Heart left ventricle (tissue), 16 donors: ENCODE data around the gene COG2. TPM values are rescaled to one million over a fixed set of nuclear protein-coding genes. Genes with fewer than 3 reads are reported as not detected.
A peak's percentile ranks its signal among the peaks of the same experiment; 100 is the strongest.

ENCODE experiments used
- ATAC-seq, 4 donors: fragments of 200-7000 bp; cut with Tn5 transposase; one replicate each; pipeline ENCODE4 v1.9.1; 2020 to 2022; ENCODE audit warnings: moderate library complexity in 4 of 4, mild to moderate bottlenecking in 3 of 4, moderate number of reproducible peaks in 1 of 4
- DNase-seq, 5 donors: peaks; one replicate each; pipeline ENCODE4 v3.0.0-alpha.2; 2020
- H3K27ac ChIP-seq, 12 donors: fragments of 200-600 bp; sonication (generic) in 4 of 12; one replicate each; pipeline versions ENCODE4 v1.5.0 to v1.8.0; 2016 to 2022; ENCODE audit warnings: mild to moderate bottlenecking in 2 of 12
- H3K27me3 ChIP-seq, 9 donors: fragments of 200-600 bp; sonication (generic) in 2 of 9; one replicate each; pipeline versions ENCODE4 v1.5.1 to v1.8.0; 2016 to 2022; ENCODE audit warnings: mild to moderate bottlenecking in 3 of 9
- H3K36me3 ChIP-seq, 9 donors: fragments of 200-600 bp; sonication (generic) in 2 of 9; one replicate each; pipeline versions ENCODE4 v1.5.0 to v1.8.0; 2018 to 2022; ENCODE audit warnings: mild to moderate bottlenecking in 2 of 9
- H3K4me1 ChIP-seq, 12 donors: fragments of 200-600 bp; sonication (generic) in 4 of 12; one replicate each; pipeline versions ENCODE4 v1.5.0 to v1.8.0; 2016 to 2022; ENCODE audit warnings: mild to moderate bottlenecking in 3 of 12
- H3K4me3 ChIP-seq, 12 donors: fragments of 200-600 bp; sonication (generic) in 4 of 12; one replicate each; pipeline versions ENCODE4 v1.5.0 to v1.8.0; 2017 to 2022; ENCODE audit warnings: mild to moderate bottlenecking in 9 of 12, moderate library complexity in 4 of 12
- H3K9me3 ChIP-seq, 12 donors: fragments of 200-600 bp; sonication (generic) in 4 of 12; one replicate each; pipeline versions ENCODE4 v1.5.0 to v1.8.0; 2016 to 2022; ENCODE audit warnings: mild to moderate bottlenecking in 1 of 12
- CTCF ChIP-seq, 12 donors: fragments of 200-600 bp; sonication (generic) in 4 of 12; IDR thresholded peaks; one replicate each; pipeline versions ENCODE4 v1.5.0 to v1.8.0; 2018 to 2022; ENCODE audit warnings: antibody characterized with exemption in 12 of 12, mild to moderate bottlenecking in 5 of 12
- POLR2A ChIP-seq, 2 donors: fragments of 450-650 bp; IDR thresholded peaks; one replicate each; pipeline ENCODE4 v1.6.1; 2017; ENCODE audit warnings: antibody characterized with exemption in 2 of 2, mild to moderate bottlenecking in 2 of 2, moderate library complexity in 2 of 2
- WGBS, 4 donors: extraction: QIAGEN DNeasy Blood & Tissue Kit in 2 of 4; methylation state at CpG; one replicate each; pipeline versions ENCODE4 v1.1.5 to v1.1.7; 2013 to 2018; 5-methylcytosine and 5-hydroxymethylcytosine counted together
- intact Hi-C, 10 donors: fragments of 100-400 bp; cut with DNase I; formaldehyde crosslinking; loops; one replicate each; pipeline versions ENCODE4 v1.11.1 to v1.14.2; 2022
- polyA plus RNA-seq, 2 donors: library from polyadenylated mRNA; stranded (reverse); fragments of 200-250 nt; gene quantifications; one replicate each; pipeline ENCODE4 v1.2.3, GENCODE V29; 2013
- total RNA-seq, 9 donors: library from RNA; depleted of rRNA in 2 of 9; stranded (reverse); fragments of >200 nt in 2 of 9; fragmentation: NEBNext Ultra II Directional in 3 of 9; extraction: Animal tissue kit (Norgen Biotek cat#: 25700) in 3 of 9; gene quantifications; one replicate each; pipeline versions ENCODE4 v1.1.0 to v1.2.4, GENCODE V29; 2016 to 2023
- donor health status: ischemic (EF 13 %, LVEDD 7.1; RV severe dilation, severe dysfunction).
- donor health status: healthy with polysubstance abuse.
- donor health status: DM: no; HTN: yes; CAD: no.
- donor health status: DM: no; HTN: no; CAD: no.
- donor health status: ischemic (EF 25% LVEDD 6.9; RV normal size, moderate dysfunction).
- donor health status: ischemic (EF 25% LVEDD 5.7; RV mildly dilated, moderate dysfunction).
- donor health status: healthy.
- donor health status: DM: yes; HTN: yes; CAD: no.
- donor health status: ischemic (EF 35%, LVEDD 5.7; RV mildly dilated, moderate dysfunction).
- donor health status: nonischemic (EF 11% LVEDD 7.7; RV severe dilation, severe dysfunction).
- donor health status: DM: yes; HTN: yes; CAD: no.
- donor health status: PGD.
- donor health status: ischemic (EF 29% LVEDD 5.4; RV normal size, mild dysfunction).
- donor health status: nonischemic (EF 23%, LVEDD 6.1; RV moderate dilation, normal function).

COG2 gene
- total and polyA plus RNA-seq, 11 donors, result 9.2 to 31.4 (median 25.1) TPM

GRCh38 chr1:230711245-230711644 lies 69.0 kb downstream of the COG2 start:
- Histone ChIP-seq H3K27ac (peak overlapping the region in 2 of 12 donors; percentile 82 to 89), H3K4me3 (peak overlapping the region in 9 of 12 donors; percentile 8 to 76 (median 55)), H3K36me3 (peaks cover 0 to 30% (median 0%) of the 10 kb centered on the region in 9 donors), H3K9me3 (no peaks in the 10 kb centered on the region), H3K27me3 (no peaks in the 10 kb centered on the region), H3K4me1 (peaks cover 0 to 54% (median 17%) of the 10 kb centered on the region in 12 donors)
- no peak for DNase-seq
- TF ChIP-seq CTCF (IDR thresholded peaks at IDR 0.05) (no peak), POLR2A (IDR thresholded peaks at IDR 0.05) (no peak)
- no peak for ATAC-seq
- WGBS, 4 donors, result 69 to 74% (median 71%) methylated on average over 3 of the region's 3 CpGs
- intact Hi-C loops, result loop anchor here in 2 of 10 donors (5.0 kb wide), 2 partner anchors 46 to 61 kb away; no protein-coding TSS in a partner anchor

DNA sequence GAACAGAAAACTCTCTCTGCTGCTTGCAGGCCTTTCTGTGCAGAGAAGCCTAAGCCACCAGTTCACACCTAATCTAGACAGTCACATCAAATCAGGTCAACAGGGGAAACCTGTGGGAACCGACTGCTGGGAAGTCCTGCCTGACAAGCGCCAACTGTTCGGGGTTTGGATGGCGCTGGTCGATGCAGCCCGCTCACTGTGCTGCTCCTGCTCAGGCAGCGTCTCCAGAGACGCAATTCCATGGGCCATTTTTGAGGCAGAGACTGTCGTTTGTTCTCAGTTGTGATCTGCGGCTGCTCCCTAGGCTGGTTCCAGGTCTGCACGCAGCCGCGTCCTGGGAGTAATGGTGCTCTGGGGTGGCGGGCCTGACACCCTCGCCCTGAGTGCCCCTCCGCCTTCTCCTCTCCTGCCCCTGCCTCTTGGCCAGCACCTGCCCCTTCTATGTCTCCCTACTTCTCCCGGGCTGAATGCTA lies 70.2 kb downstream of the COG2 start:
- no peaks in the 10 kb centered on the region for H3K27me3 ChIP-seq
- peak overlapping the region in 10 of 12 donors; percentile 43 to 76 (median 54) for H3K4me3 ChIP-seq
- peaks cover 0 to 20% (median 0%) of the 10 kb centered on the region in 9 donors for H3K36me3 ChIP-seq
- TF ChIP-seq CTCF (IDR thresholded peaks at IDR 0.05) (no peak), POLR2A (IDR thresholded peaks at IDR 0.05) (no peak)
- intact Hi-C loops, result loop anchor here in 2 of 10 donors (5.0 kb wide), 2 partner anchors 45 to 60 kb away; no protein-coding TSS in a partner anchor
- ATAC-seq (no peak), DNase-seq (no peak)
- H3K9me3 ChIP-seq, result no peaks in the 10 kb centered on the region
- 73 to 88% (median 86%) methylated on average over 17 of the region's 17 CpGs for WGBS, 4 donors
- peak overlapping the region in 9 of 12 donors; percentile 26 to 93 (median 82) for H3K27ac ChIP-seq
- peaks cover 0 to 54% (median 17%) of the 10 kb centered on the region in 12 donors for H3K4me1 ChIP-seq

- no peak for DNase-seq
- Histone ChIP-seq H3K4me3 (peak overlapping the region; percentile 18 to 76 (median 52)), H3K27me3 (no peaks in the 10 kb centered on the region), H3K36me3 (peaks cover 0 to 18% (median 0%) of the 10 kb centered on the region in 9 donors), H3K9me3 (no peaks in the 10 kb centered on the region), H3K27ac (peak overlapping the region; percentile 54 to 93 (median 82)), H3K4me1 (peaks cover 0 to 54% (median 17%) of the 10 kb centered on the region in 12 donors)
- no peak for ATAC-seq
- TF ChIP-seq POLR2A (IDR thresholded peaks at IDR 0.05) (no peak), CTCF (IDR thresholded peaks at IDR 0.05) (no peak)
- WGBS, 4 donors, result 61 to 75% (median 70%) methylated on average over 7 of the region's 7 CpGs
- intact Hi-C loops, result loop anchor here in 2 of 10 donors (5.0 kb wide), 2 partner anchors 44 to 59 kb away; no protein-coding TSS in a partner anchor
Measured at GRCh38 chr1:230713138-230713537, 70.9 kb downstream of the COG2 start.

DNA sequence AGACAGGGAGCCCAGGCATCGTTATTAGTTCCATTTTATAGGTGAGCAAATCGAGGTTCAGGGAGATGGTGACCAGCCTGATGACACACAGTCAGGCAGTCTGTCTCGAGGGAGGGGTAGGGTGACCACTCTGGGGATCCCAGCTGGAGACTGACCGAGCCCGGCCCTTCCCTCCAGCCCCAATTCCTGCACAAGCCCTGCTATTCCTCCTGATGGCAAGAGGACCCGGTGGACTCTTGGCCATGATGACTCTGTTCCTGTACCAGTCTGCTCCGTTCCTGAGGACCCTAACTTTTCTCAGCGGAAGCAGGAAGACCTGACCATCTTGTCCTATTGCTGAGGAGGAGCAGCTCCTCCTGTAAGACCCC lies 71.2 kb downstream of the COG2 start:
- Histone ChIP-seq H3K36me3 (peaks cover 0 to 18% (median 0%) of the 10 kb centered on the region in 9 donors), H3K27ac (peak overlapping the region; percentile 54 to 93 (median 82)), H3K27me3 (no peaks in the 10 kb centered on the region), H3K4me3 (peak overlapping the region; percentile 18 to 76 (median 52)), H3K9me3 (no peaks in the 10 kb centered on the region), H3K4me1 (peaks cover 0 to 54% (median 17%) of the 10 kb centered on the region in 12 donors)
- intact Hi-C loops, result loop anchor here in 2 of 10 donors (5.0 kb wide), 2 partner anchors 44 to 59 kb away; no protein-coding TSS in a partner anchor
- DNase-seq (no peak), ATAC-seq (peak in 1 of 4 donors; percentile 18)
- whole genome bisulfite sequencing, 4 donors, result 29 to 62% (median 55%) methylated on average over 7 to 8 of the region's 8 CpGs
- no peak for TF ChIP-seq POLR2A (IDR thresholded peaks at IDR 0.05)
- no peak for TF ChIP-seq CTCF (IDR thresholded peaks at IDR 0.05)
